GM12872 (cell line): ENCODE results near the gene IRGM.
"Not testable (repeated sequence)": the region's sequence is repeated elsewhere in the genome, so short reads cannot be mapped to it uniquely, and the experiment has no call there.

ENCODE experiments used
- TF ChIP-seq, protein P1 (sequence below): IDR thresholded peaks from 3 replicates; pipeline ENCODE4 v1.5.1; 2011; ENCODE audit warnings: low read depth, mild to moderate bottlenecking, low read length, moderate library complexity; ENCODE audit not compliant: insufficient read depth

IRGM gene

GRCh38 chr5:150846308-150846653 is at the start of gene IRGM:
TSS of gene IRGM (plus strand) at chr5:150846521. CDS start at chr5:150848124, 1,603 bp downstream.
- TF ChIP-seq, protein P1, sequence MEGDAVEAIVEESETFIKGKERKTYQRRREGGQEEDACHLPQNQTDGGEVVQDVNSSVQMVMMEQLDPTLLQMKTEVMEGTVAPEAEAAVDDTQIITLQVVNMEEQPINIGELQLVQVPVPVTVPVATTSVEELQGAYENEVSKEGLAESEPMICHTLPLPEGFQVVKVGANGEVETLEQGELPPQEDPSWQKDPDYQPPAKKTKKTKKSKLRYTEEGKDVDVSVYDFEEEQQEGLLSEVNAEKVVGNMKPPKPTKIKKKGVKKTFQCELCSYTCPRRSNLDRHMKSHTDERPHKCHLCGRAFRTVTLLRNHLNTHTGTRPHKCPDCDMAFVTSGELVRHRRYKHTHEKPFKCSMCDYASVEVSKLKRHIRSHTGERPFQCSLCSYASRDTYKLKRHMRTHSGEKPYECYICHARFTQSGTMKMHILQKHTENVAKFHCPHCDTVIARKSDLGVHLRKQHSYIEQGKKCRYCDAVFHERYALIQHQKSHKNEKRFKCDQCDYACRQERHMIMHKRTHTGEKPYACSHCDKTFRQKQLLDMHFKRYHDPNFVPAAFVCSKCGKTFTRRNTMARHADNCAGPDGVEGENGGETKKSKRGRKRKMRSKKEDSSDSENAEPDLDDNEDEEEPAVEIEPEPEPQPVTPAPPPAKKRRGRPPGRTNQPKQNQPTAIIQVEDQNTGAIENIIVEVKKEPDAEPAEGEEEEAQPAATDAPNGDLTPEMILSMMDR: not testable (repeated sequence)

GRCh38 chr5:150797384-150797783 is 48.9 kb upstream of the IRGM start:
- TF ChIP-seq, protein P1: no peak

DNA sequence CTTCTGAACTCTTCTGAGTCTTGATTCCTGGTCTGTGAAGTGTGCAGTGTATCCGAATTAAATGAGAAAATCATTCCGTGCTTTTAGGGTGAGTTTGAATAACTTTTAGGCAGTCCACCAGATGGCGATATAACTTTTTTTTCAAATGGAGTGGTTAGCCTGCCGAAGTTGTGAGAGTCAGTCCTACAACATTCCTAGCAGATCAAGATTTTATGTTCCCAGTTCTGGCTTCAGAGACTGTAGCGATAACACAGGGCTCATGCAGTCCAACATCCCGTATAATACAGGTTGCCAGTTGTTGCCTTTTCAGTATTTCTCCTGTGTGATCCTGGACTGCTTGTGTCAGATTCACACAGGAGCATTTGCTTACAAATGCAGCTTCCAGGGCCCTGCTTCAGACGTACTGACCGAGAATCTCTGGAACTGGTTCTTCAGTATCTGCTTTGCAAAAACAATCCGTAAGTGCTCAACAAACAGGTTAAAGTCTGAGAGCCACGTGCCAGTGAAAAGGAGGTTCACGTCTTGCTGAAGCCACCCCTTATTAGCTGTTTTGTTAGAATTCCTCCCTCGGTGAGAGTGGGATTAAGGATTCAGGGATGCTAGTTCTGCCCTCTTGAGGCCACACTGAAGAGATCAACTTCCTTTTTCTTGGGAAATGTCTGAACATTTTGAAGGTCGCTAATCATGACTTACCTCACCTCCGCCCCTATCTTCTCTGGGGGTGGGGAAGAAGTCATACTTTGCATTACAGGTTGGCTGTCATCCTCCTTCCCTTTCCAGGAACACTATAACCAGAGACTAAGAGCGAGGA is 45.0 kb upstream of the IRGM start:
- TF ChIP-seq, protein P1: peak; percentile 52

DNA sequence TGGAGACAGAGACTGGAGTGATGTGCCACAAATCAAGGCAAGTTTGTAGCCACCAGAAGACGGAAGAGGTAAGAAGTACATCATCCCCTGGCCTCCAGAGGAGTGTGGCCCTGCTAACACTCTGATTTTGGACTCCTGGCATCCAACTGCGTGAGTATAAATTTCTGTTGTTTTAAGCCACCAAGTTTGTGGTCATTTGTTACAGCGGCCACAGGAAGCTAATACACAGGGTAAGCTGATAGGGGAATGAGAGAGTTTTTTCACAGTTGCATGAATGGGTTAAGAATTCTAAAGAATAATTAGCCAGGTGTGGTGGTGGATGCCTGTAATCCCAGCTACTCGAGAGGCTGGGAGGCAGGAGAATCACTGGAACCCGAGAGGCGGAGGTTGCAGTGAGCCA is 41.9 kb upstream of the IRGM start:
- TF ChIP-seq, protein P1: no peak

DNA sequence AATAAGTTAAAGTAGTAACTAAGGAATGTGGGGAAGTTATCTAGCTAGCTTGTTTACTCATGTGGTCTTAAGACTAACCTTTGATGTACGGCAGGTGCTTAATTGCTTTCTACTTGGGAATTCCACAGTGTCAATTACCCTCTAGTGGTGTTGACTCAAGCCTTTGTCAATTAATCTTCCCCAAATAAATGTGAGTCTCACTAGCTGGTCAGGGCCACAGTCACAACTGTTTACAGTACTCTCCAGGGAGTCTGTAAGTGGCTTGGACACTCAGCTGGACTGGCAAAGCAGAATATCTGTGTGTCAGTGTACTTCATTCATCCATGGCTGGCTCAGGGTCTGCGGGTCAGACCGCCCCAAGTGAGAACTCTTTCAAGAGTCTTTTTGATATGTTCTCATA is 37.0 kb upstream of the IRGM start:
- TF ChIP-seq, protein P1: no peak

GRCh38 chr5:150815010-150815409 is 31.3 kb upstream of the IRGM start:
- TF ChIP-seq, protein P1: no peak

DNA sequence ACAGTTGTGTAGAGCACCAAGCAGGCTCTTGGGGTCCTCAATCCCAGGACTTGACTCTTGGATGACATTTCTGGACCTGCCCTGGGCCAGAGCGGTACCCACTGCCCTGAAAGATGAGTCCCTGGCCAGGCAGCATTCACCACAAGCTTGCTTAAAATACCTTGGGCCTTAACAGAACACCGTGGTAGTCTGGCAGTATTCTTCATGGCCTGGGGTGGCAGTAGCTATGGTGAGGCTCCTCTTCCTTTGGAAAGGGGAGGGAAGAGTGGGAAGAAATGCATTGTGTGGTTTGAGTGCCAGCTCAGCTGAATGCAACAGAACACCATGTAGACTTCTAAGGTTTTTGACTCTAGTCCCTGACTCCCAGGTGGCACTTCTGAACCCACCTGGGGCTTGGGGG is 29.4 kb upstream of the IRGM start:
- TF ChIP-seq, protein P1: no peak
